ENCODE measurements around the gene MAEA.

GRCh38 chr4:1357356-1358248 is 67.9 kb downstream of the MAEA start:
- no peak for TF ChIP-seq CTCF (IDR thresholded peaks at IDR 0.05; ENCODE audit: borderline replicate concordance, extremely low read depth, low read length, poor library complexity, severe bottlenecking)
- no peak for TF ChIP-seq EZH2 (IDR thresholded peaks at IDR 0.05; ENCODE audit: borderline replicate concordance, low read depth, low read length, severe bottlenecking)
